GM19351 (cell line): ENCODE data around the gene EFNA1.
A peak's percentile ranks its signal among the peaks of the same experiment; 100 is the strongest.

Experiments used
- ATAC-seq: cut with Tn5 transposase; IDR thresholded peaks from one replicate; pipeline ENCODE4 v1.9.1; 2021; ENCODE audit warnings: mild to moderate bottlenecking, moderate library complexity; ENCODE audit not compliant: unreplicated experiment

Gene EFNA1, protein sequence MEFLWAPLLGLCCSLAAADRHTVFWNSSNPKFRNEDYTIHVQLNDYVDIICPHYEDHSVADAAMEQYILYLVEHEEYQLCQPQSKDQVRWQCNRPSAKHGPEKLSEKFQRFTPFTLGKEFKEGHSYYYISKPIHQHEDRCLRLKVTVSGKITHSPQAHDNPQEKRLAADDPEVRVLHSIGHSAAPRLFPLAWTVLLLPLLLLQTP

DNA sequence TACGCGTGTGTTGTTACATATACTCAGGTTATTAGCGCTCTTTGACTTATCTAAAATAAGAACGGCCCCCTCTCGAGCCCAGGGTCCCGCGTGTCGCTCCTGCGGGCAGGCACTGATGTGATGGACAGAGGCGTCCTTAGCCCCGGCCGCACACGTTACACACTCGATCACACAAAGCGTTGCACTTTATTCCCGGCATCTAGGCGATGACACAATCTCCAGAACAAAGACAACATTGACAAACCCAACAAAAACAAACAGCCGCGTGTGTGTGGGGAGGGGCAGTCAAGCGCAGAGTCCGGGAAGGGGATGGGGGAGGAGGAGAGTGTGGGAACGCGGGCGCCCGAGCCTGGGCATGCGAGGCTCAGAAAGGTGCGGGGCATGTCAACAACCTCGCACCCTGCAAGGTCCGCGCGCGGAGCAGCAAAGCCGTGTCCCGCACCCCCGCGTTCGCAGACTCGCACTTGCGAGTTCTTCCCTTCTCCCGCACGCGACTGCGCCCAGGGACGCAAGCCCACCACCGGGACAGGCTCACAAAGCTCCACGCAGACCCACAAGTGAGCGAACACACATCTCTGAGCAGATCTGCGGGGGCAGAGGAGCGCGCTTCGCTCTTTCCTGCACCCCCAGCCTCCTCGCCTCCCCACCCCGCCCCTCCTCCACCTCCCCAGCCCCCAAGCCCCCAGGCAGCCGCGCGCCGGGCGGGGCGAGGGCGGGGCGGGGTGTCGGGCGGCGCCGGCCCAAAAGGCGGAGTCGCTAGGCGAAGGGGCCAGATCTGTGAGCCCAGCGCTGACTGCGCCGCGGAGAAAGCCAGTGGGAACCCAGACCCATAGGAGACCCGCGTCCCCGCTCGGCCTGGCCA, at the start of gene EFNA1:
Gene EFNA1, plus strand, starts transcription at position 772 of the 862 bp plus-strand sequence. CDS start 102 bp downstream, outside the sequence.
- ATAC-seq: no peak

DNA sequence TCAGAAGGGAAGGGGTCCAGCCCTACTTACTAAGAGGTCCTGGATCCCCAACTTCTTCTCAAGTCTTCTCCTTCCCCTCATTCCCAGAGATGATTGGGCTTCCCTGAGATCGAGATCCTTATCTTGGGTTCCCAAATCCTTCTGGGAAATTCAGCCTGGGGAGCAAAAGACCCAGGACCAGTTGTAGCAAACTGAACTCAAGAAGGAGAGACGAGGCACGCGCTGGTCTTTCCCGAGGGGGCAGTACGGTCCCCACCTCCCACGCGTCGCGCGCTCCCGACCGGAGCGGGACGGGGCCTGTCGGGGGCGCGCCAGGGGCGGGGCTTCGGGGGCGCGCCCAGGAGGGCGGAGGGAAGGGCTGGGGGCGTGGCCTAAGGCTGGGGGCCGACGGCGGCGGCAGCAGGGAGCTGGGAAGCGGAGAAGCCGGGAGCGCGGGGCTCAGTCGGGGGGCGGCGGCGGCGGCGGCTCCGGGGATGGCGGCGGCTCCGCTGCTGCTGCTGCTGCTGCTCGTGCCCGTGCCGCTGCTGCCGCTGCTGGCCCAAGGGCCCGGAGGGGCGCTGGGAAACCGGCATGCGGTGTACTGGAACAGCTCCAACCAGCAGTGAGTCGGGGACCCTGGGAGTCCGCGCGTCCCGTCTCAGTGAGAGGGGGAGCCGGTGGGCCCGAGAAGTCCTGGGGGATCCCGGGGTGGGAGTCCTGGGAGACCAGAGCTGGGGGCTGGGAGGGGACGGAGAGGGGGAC, 49.0 kb upstream of the EFNA1 start, which contains the start of gene EFNA3:
Gene EFNA3, plus strand, starts transcription at position 369 of the 741 bp plus-strand sequence. Its CDS starts 105 bp downstream, at position 474.
- ATAC-seq: no peak

DNA sequence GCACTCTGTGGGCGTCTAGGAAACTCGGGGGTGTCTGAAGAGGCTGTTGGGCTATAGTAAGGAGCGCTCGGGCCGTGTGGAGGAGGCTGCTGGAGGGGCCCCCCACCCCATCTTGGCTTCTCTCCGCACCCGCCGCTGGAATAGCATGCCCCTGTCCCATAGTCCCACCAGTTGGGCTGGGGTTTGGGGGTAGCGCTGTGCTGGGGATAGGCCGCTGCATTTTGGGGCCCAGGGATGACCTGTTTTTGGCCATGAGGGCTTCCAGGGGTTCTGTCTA, 48.5 kb upstream of the EFNA1 start:
- no peak for ATAC-seq

DNA sequence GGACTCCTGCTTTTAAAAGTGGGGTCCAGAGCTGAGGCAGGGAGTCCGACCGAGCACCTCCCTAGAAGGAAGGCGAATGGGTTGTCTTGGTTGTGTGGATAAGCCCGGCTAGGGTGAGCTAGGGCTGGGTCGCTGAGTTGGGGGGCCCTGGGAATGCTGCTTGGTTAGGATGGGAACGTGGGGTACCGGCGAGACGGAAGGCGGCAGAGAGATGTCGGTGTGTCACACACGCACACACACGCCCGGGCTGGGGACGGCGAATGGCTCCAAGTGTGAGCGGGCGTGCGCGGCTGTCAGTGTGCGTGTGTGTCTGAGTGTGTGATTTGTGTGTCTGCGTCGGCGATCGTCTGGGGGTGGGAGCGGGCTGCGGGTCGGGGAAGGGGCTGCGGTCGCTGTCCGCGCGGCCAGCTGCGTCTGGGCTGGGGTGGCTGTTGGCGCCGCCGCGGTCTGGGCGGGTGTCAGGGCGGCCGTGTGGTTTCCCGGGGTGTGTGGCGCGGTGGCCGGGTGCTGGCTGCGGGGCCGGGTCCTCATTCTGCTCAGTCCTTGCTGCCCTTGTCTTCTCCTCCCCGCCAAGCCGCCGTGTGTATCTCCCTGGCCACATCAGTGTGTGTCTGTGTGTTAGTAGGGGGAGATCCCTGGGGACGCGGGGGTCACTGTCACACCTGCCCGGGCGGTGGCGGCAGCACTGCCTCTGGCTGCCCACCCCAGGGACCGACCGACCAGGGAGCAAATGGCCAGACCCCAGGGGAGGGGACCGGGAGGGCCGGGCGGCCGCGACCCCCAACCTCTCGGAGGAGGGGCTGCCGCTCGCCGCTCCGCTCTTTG, 48.0 kb upstream of the EFNA1 start:
- ATAC-seq: no peak

DNA sequence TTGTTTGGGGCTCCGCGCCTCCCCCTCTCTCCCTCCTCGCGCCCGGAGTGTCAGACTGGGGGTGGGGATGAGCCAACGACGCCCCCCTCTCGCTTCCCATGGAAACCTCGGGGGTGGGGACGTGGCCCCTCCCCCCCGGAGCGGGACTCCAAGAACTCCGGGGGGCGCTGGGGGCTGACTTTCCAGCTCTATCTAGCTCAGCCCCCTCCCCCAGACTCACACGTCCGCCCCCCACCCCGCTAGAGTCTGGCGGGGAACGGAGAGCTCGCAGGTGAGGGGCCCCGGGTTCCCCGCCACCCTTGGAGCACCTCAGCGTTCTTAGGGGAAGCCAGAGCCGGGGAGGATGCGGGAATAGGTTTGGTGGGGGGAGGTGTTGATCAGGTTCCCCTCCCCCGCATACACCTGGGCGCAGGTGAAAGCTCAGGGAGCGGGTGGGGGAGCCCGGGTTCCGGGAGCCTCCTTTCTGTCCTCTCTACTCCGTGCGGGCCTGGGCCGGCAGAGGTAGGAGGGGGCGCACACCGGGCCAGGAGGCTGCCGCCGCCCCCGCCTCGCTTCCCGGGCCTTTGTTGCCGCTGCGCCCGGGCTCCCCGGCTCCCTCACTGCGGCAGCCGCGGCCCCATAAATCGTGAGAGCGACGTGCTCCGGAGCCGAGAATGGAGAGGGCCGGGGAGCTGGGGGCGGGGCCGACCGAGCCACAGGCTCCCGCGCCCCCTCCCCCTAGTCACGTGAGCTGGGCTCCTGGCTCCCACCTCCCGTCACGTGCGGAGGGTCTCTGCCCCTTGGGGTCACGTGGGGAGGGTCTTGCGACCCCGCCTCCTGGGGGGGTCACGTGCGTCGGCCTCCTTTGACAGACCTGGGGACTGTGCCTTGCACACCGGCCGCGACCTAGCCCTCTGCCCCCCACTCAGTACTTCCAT, 47.1 kb upstream of the EFNA1 start:
- no peak for ATAC-seq

DNA sequence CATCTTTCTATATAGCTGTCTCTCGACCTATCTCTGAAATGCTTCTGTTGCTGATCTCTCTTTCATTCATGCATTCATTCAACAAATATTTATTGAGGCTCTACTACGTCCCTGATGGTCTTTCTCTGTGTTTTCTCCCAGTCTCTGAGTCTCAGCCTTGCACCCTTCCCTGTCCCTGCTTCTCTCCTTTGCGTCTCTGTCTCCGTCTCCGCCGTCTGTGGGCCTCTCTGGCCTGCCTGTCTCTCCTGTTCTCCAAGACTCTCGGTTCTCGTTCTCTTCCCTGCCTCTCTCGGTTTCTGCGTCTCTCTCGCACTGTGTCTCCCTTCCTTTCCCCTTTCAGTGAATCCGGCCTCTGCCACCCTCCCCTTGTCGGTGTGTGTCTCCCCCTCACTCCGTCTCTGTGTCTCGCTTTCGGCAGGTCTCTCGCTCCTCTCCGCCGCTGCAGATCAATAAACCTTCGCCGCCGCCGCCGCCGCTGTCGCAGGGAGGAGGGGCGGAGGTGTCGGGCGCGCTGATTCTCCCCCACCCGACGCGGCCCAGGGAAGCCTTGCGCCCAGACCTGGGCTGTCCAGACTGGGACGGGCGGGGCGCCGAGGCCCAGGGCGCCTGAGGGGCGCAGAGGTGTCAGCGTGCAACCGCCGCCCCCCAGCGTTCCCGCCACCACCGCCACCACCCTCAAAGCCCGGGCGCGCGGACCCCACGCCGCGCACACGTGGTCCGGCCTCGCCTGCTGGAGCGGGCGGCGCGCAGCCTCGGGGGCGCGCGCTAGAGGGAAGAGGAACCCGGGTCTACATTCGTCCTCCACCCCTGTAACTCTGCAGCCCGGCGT, 46.0 kb upstream of the EFNA1 start:
- ATAC-seq: no peak

DNA sequence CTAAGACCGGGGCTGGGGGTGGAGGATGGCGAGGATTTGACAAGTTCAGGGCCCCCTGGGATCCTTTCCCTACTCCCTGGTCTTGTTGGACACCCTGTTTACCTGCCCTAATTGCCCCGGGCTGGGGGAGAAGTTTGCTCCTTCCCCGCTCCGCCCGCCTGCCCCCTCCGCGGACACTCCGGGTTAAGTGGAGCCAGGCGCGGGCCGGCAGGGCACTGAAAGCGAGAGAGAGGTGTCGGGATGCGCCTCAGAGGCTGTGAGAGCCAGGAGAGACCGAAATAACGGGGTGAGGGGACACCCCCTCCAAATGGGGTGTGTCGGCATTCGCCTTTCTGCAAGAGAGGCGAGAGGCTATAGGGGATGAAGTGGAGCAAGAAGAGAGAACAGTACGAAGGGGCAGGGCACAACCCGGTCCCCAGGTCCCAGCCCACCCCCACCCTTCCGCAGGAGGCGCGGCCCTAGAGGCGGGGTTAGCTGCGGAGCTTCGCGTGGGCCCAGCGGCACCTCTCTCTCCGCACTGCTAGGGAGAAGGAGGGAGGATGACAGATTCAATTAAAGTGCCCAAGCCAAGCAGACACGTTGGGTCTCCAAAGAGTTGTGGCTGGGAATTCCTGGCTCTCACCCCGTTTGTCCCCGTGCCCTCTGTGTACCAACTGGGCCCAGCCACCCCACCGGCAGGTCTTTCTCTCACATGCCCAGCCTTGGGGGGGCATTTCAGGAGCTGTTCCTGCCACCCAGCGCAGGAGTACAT, 45.2 kb upstream of the EFNA1 start:
- no peak for ATAC-seq

DNA sequence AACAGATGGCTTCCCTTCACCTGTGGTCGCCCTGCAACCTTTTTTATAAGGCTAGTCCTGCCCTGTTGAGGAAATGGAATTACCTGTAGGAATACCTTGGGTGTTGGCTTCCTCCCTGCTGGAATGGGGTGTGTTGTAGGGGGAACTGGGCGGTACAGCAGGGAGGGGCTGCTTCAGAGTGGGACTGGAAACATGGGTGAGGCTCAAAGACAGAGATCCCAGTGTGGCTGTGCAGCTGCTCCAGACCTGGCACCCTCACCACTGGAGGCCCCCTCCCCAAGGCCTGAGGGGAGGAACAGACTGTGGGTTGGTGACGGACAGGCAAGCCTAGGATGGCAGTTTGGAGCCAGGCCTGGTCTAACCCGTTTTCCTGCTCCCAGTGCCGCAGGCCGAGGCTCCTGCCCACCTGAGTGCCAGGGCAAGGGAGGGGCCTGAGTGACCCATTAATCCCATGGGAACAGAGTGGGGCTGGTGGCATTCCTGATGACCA, 44.6 kb upstream of the EFNA1 start:
- no peak for ATAC-seq

DNA sequence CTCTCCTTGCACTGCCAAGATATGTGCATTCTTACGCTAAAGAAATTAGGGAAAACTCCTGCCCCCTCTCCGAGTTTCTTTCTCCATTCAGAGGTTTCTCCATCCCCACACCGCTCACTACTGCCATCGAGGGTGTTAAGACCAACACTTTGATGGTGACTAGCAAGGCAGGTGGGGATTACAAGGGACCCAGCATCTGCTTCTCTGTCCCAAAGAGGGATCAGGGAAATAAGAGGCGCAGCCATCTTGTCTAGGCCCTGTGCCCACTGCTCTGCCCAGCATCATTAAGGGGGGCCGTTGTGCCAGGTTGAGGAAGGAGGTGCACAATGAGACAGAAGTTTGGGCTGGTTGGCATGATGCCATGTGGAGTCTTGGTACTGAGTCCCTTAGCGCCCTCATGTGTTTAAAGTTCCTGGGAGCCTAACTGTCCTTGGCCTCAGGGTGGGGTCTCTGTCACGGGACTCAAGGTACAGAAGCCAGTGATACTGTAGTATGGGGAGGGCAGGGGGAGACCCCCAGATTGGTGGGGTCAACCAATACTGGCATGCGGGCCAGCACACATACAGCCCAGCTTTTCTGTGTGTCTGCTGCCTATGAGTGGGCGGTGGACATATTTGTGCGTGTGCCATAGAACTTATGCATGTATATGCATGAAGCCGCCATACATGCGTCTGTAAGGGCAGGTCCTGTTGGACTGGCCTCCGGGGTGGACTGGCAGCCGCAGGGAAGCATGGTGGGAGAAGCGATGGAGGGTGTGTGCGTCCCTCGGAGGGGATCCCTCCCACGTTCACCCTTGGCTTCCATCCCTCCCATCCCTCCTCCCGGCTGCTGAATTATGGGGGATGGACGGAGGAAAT, 43.6 kb upstream of the EFNA1 start:
- ATAC-seq: no peak

DNA sequence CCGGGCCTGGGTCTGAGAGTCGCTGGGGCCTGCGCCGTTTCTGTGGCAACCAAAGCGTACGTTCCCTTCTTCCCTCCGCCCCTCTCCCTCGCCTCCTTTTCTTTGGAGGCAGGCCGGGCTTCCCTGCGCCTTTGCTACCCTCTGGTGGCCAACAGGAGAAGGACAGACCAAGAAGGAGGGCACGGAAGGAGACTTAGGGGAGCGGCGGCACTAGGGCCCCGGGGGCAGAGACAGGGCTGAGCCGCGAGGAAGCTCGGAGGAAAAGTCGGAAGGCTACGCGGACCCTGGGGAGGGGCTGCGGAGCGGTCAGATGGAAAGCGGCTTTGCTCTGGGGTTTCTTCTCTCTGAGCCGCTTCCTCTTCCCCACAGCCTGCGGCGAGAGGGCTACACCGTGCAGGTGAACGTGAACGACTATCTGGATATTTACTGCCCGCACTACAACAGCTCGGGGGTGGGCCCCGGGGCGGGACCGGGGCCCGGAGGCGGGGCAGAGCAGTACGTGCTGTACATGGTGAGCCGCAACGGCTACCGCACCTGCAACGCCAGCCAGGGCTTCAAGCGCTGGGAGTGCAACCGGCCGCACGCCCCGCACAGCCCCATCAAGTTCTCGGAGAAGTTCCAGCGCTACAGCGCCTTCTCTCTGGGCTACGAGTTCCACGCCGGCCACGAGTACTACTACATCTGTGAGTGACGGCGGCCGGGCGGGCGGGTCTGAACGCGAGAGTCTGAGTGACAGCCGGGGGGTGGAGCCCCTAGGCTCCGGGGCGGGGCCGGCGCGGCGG, 42.8 kb upstream of the EFNA1 start:
- peak; percentile 72 for ATAC-seq

DNA sequence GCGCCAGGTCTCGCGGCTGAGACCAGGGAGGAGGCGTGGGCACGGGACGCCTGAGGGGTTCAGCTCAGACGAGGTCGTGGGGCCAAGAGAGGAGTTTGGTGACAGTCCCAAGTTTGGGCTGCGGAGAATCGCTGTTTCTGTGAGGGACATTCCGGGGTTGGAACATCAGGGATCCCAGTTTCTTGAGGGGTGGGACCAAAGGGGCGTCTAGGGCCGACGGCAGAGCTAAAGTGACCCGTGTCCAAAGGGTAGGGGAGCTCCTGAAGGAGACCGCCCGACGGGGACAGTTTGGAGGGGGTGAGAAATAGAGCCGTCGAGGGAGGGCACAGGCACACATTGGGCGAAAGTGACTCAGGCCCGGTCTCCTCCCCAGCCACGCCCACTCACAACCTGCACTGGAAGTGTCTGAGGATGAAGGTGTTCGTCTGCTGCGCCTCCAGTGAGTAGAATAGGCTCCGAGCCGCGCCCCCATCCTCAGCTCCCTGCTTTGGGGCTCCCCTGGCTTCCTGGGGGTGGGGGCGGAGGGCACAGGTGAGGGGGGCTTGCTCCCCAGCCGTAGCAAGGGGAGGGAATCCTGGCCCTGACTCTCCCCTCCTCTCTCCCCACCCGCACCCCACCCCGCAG, 42.1 kb upstream of the EFNA1 start:
- no peak for ATAC-seq

DNA sequence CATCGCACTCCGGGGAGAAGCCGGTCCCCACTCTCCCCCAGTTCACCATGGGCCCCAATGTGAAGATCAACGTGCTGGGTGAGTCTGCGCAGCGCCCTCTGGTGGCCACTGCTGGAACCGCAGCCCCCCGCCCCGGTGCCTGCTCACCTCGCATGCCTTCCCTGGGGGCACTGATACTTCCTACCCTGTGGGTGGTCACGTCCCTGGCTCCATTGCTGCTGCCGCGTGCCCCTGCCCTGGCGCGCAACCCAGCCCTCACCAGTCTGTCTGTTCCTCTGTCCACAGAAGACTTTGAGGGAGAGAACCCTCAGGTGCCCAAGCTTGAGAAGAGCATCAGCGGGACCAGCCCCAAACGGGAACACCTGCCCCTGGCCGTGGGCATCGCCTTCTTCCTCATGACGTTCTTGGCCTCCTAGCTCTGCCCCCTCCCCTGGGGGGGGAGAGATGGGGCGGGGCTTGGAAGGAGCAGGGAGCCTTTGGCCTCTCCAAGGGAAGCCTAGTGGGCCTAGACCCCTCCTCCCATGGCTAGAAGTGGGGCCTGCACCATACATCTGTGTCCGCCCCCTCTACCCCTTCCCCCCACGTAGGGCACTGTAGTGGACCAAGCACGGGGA, 41.4 kb upstream of the EFNA1 start:
- no peak for ATAC-seq

DNA sequence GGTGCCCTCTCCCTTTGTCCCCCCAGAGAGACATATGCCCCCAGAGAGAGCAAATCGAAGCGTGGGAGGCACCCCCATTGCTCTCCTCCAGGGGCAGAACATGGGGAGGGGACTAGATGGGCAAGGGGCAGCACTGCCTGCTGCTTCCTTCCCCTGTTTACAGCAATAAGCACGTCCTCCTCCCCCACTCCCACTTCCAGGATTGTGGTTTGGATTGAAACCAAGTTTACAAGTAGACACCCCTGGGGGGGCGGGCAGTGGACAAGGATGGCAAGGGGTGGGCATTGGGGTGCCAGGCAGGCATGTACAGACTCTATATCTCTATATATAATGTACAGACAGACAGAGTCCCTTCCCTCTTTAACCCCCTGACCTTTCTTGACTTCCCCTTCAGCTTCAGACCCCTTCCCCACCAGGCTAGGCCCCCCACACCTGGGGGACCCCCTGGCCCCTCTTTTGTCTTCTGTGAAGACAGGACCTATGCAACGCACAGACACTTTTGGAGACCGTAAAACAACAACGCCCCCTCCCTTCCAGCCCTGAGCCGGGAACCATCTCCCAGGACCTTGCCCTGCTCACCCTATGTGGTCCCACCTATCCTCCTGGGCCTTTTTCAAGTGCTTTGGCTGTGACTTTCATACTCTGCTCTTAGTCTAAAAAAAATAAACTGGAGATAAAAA, 40.7 kb upstream of the EFNA1 start:
- no peak for ATAC-seq

DNA sequence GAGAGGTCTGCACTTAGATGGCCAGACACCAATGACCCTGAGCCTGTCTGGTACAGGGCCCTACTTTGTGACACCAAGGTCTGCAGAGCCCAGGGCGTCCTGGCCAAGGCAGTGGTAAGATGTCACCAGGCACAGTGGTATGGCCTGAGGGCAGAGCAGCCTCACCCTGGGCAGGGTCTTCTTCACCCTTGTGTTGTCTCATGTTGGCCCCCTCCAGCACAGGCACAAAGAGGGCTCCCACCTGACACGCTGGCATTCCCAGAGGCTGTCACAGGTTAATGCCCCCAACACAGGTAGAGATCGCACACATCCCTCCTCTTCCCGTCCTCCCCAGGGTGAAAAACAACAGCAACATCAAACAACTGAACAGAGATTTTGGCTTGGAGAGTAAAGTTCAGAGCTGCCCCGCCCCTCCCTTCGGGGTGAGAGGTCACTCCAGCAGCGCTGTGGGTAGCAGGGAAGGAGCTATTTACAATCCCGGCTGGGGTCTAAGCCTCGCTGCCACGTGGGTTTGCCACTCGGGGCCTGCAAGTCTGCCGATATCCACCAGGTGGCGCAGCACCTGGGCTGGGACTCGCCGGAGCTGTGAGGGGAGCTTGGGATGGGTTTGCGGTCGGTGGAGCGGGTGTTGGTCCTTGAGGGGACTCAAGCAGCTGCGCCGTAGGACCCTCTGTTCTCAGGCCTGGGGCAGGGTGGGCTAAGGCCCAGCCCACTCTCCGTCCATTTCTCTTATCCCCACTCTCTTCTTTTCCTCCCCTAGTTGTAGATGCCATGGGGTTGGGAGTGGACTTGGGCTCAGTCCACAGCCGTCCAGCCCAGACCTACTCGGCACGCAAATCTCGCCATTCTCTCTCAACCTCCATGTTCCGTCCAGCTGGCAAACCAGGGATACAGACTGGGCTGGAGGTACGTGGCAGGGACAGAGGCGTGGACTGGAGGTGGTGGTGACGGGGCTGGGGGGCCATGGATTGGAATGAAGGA, 36.3 kb upstream of the EFNA1 start:
- ATAC-seq: no peak
